Midbrain (tissue), 1 donor: ENCODE results near the gene BIRC5.

ENCODE experiments used
- DNase-seq: peaks from one replicate; lab custom pipeline; 2025; lab: John Stamatoyannopoulos, UW

The BIRC5 gene

DNA sequence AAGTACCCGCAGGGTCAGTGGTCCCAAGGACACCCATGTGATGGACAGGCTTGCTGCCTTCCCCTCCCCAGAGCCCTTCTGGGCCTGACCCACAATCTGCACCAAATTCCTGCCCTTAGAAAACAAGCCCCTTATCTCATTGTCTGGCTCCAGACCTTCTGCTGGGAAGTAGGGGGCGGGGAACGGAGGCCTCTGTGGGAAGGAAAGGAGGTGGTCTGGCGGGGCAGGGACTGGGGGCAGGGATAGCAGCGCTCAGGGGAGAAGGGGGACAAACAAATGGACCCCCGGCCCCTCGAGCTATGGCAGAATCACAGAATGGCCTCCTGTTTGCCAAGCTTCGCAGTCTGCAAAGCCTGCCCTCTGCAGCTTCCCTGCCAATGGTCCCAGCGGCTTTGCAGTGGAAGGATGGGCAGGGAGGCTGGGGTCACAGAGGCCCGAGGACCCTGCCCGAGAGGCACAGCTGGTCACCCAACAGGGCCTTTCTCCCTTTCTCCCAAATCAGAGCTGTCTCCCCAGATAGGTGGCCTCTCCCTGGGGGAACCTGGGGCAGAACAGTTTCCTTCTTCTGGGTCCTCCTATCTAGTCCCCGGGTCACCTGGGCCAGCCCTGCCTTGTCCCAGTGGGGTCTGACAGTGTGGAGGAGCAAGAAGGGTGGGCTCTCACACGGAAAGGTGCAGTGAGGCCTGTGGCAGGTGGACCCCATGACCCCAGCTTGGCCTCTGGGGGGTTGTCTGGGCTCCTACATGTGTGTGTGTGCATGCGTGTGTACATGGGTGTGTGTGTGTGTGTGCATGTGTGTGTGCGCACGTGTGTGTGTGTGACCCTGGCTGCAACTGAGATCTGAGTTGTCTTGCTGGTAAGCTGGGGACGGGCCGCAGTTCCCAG is 42.9 kb downstream of the BIRC5 start:
- DNase-seq: no peak

DNA sequence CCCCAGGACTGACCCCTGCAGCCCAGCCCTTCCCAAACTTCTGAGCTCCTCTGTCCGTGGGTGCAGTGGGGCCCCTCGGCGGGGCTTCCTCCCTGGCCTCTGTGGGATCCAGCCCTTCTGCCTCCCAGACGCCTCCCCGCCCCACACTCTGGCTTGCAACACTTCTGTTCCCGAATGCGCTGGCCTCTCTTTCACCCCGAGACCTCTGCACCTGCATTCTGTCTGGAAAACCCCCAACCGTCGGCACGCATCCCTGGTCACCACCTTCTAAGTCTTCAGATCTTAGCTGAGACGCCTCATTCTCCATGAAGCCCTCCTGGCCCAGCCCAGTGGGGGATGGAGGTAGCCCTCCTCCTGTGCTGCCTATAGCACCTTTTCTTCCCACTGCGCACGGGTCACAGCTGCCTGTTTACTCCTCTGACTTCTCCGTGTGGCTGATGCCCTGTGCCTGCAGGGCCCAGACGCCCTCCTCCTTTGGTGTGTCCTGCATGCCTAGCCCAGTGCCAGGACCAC is 43.8 kb downstream of the BIRC5 start:
- DNase-seq: no peak

DNA sequence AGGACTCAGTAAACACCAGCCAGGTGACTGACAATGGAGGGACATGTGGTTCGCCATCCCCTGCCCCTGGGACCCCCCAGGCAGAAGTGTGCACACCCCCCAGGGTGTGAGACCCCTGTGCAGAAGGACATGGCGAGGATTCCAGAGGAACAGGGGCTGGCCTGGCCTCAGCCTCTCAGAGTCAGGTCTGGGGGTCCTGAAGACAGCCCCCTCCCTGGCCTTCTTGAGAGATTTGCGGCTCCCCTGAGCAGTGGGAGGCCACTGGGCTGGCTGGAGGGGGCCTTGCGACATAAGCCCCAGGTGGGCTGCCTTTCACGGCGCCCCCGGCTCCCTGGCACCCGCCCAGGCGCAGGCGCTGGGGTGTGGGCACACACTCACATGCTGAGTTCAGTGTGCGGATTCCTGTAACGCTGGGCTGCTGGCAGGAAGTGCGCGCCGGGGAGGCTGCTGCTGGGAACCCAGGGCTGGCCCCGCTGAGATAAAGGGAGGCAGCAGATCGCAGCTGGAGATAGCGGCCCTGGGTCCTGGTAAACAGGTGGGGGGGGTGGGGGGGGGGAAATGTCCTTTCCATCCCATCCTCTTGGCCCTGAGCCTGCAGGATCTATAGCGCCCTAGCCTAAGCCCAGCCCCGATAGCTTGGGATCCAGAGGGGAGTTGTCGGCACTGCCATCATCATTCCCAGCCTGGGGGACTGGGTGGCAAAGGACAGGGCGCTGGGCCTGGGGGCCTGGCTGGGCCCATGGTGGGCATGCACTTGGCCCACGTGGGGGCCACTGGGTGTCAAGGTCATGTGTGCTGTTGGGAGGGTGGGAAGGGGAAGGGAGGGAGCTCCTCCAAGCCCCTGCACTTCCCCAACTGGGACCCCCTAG is 44.5 kb downstream of the BIRC5 start:
- no peak for DNase-seq

DNA sequence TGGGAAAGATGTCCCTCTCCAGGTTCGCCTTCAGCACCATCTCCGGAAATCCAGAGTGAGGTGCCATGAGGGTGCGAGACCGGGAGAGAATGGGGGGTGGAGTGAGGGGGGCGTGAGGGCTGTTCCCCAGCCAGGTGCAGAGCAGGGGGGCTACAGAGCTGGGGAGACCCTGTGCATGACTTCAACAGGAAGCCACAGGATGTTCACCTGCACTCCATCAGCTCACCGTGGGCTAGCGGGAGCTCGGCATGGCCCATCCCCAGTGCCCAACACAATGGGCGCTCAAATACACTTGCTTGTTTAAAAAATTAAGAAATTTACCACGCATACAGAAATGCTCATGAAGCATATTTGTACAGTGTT is 45.1 kb downstream of the BIRC5 start:
- DNase-seq: no peak

DNA sequence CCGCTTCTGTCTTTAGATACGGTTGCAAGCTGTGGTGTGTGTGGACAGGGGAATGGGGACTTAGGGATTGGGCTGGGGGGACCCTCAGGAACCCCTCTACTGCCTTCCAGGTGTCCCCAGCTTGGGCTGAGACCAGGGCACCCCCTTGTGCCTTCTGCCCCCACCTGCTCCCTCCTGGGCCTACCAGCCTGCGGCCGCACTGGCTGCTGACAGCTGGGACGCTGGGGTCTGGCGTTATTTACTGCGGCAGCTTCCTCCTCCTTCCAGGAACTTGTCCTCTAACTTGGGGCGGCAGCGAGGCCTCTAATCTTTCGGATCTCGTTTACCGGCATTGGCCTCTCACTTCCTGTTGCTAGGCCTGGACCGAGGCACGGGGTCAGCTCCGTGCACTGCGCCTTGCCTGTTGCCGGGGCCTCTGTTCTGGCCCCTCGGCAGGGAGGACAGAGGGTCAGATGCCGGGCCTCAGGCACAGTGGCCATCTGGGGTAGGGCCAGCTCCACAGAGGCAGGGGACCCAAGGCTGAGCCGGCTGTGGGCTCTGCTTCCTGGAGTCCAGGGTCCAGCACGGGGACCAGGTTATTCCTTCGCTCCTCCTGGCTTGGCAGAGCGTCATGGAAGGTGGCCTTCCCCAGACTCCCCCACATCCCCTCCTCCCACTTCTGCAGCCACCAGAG is 49.1 kb downstream of the BIRC5 start:
- DNase-seq: no peak

DNA sequence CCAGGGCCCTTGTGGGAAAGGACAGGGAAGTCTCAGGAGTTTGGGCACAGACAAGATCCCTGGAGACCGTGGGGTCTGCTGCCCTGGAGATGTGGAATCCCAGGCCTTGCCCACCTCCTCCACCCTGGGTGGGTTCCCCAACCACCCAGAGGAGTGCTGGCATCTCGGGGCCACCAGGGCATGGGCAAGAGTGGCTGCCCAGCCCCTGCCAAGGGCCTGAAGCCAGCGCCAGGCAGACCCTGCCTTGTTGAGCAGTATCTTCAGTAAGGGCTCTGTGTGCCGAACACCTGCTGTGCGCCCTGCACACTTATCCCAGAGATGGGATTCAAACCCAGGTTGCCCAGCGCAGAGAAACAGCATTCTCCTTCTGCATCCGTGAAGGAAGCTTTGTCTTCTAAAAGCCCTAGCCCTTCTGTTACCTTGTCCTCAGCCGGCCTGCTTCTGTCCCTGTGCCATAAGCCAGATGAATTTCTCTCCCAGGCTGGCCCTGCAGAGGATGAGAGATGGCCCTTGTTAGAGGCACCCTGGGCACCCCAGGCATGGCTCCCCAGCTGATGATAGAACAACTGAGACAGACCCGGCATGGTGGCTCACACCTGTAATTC is 49.8 kb downstream of the BIRC5 start:
- no peak for DNase-seq

DNA sequence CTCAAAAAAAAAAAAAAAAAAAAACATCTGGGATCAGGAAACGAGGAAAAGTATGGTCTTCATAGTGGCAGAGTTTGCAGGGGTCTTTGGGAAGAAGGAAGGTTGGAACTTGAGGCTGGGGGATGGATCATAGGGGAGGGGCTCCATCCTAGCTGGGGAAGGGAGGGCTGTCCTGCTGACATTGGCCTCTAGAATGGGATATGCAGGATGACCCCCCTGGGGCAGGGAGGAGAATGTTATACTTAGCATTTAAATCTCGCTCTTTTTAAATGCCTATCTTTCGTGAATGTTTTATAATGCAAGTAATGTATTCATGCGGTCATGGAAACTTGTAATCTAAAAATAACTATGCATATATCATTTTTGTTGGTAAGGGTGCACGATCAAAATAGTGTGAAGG is 50.5 kb downstream of the BIRC5 start:
- no peak for DNase-seq

DNA sequence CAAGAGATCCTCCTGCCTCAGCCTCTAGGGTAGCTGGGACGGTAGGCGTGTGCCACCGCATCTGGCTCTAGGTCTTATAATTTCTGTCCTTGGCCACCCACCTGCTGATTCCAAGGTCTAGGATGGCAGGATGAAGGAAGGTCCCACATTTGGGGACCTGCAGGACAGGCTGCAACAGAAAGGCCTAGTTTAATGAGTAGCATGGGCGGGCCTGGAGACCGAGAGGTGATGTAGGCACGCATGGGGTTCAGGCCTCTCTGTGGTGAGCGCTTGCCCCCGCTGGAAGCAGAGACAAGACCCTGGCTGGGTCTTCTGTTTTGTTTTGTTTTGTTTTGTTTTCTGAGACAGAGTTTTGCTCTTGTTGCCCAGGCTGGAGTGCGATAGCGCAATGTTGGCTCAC is 51.1 kb downstream of the BIRC5 start:
- DNase-seq: no peak

DNA sequence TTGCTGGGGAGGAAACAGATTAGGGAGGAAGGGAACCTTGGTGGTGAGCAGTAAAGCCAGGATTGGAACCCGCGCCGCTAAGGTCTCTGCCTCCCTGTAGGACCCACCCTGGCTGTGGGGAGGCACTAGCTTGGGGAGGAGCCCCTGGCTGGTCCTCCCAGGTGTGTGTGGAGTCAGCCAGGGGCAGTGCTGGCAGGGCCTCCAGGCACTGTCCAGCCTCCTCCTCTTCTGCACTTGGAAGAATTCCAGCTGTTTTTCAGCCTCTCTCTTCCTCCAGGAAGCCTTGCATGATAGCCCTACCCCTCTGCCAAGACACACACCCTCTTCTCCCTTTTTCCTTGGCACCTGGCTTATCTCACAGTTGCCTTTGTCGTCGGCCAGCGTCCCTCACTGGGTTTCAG is 52.2 kb downstream of the BIRC5 start:
- no peak for DNase-seq

DNA sequence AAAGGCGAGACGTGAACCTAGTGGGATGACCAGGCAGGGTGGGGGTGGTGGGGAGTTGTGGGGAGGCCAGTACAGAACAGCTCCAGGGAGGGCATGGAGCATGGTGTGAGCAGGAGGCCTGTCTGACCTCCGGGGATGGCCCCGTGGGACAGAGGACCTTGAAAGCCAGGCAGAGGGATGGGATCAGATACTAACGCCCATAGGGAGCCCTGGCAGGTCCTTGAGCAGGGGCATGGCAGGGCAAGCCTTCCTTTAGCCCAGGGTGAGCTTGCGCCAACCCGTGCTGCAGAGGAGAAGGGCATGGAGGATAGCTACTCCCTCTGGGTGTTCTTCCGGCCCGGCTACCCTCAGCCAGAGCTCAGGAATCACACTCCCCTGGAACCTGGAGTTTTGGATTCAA is 52.7 kb downstream of the BIRC5 start:
- no peak for DNase-seq

DNA sequence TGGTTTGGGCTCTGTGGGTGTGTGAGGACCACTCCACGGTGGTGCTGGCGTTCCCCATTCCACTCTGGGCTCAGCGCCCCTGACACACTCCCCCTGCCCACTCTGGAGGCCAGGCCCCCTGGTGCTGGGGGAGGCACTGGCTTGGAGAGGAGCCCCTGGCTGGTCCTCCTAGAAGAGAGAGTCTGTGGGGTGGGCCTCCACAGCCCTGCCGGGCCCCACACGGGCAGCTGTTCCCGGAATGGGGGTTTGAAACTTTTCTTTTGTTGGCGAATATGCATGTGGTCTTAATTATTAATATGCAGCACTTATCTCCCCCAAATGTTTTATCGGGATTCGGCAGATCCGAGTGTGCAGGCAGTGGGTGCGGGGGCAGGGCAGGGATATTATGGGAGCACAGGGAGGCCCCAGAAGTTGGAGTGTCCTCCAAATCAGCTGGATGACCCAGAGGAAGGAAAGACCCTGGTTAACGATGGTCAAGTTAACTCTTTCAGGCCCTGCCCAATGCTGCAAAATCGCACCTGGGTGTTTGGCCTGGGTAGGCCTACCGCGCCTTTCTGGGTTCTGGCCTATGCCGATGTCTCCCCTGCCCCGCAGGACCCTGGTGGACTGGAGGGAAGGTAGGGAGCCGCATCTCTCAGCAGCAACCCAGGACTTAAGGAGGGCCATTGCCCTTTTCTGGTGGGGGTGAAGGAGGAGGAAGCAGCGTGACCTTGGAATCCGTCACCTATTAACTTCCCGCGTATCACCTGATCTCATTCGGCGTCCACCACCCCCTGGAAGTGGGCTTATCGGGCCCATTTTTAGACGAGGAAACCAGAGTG is 53.4 kb downstream of the BIRC5 start:
- no peak for DNase-seq

DNA sequence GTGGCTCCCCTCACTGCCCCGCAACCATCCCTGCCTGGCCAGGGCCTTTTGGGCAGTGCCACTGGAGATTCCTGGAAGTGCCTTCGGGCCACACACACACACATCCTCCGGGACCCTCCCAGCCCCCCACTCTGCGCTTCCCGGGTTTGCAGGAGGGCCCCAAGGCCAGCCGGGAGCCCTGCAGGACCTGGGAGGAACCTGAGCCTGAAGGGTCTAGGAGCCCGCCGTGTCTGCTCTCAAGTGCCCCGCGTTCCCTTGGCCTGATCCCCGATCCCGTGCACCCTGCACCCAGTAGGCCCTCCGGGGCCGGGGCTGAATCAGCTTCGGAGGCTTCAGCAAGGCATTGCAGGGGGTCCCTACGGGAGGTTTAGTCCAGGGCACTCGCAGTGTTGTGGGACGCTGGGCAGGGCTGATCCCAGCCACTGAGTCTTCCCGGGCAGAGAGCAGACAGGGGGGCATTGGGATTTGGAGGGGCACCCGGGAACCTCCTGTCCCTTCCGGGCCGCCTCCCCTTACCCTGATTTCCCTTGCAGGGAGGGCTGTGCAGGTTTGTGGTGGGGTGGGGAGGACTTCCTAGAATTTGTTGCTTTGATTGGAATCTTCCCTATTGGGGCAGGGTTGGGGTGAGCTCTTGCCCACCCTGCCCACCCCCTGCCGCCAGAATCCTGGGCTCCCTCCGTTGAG is 54.3 kb downstream of the BIRC5 start:
- DNase-seq: no peak

DNA sequence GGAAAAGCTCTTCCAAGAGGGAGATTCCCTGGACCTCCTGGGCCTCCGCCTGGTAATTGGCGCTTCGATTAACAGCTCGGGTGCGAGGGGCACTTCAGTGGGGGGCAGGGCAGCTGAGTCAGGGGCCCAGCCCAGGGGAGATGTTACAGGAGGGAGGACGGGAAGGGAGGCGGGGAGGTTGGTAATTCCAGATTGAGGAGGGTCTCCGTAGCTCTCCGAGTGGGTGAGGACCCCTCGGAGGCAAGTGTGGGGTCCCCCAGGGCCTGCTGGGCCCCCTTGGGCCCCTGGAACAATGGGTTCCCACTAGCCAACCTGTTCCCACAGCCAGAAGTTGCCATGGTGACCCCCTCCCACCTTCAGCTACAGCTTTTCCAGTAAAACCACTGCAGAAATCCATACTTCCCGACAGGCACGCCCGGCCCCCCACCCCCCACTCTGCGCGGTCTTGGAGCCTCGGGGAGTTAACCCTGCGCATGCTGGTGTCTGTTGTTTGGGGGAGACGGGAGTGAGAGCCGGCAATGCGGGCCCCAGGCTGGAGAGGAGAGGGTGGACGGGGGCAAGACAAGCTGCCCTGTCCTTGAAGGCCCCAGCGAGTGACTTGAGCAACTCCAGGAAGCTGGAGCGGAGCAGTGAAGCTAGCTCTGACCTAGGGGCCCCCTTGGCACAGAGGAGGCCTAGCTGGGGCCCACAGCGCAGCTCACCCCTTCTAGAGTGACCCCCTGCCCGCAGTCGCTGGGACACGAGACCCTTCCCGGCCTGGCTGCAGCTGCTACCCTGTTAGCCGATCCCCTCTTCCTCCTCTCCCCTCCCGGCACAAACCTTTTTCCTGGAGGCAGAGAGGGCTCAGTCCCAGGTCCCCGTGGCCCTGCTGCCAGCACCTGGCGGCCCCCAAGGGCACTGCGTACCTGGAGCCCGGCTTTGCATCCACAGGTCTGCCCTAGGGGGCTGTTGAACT is 55.2 kb downstream of the BIRC5 start:
- DNase-seq: no peak

DNA sequence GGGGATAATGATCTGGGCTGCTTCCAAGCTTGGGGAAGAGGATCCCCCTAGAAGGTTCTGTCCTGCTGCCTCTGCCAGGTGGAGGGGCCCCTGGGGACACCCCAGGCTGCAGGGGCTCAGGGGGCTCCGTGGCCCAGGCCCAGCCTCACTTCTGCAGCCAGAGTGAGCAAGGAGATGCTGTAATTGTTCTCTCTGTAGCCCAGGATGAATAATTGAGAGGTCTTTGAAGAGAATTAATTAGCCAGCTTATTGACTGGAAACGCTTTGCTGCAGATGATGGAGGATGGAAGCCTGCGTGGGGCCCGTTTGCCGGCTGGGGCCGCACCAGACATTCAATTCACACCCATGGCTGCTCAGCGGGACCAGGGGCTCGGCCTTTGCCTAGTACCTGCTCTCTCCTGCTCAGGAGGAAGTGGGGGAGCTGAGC is 55.9 kb downstream of the BIRC5 start:
- DNase-seq: no peak

DNA sequence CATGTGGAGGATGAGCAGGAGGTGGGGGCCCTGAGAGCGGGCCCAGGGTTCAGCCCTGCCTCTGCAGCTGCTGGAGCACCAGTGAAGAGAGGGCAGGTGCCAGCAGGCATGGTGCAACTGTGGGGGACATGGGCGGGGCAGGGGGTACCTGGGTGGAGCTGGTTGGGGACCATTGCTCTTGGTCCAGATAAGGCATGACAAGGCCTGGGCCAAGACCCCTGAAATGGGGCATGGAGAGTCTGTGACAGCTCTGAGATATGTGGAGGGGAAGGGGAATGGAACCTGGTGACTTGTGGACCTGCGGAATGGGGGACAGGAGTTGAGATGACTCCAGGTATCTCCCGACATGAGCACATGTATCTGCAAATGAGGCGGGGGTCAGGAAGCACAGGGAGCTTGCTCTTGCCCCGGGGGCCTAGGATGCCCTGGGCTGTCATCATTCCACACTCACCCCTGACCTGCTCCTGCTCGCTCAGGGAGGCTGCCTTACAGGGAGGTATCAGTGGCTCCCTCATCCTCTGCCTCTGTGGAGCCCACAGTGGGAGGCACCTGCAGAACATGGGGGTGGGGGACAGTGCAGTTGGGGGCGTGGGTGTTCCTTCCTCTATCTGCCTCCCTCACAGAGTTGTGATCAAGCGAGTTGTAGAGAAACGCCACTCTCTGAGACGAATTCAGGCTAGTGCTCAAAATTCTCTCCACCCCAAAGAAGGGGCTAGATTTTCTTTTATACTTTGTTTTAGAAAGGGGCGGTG is 57.5 kb downstream of the BIRC5 start:
- DNase-seq: no peak

DNA sequence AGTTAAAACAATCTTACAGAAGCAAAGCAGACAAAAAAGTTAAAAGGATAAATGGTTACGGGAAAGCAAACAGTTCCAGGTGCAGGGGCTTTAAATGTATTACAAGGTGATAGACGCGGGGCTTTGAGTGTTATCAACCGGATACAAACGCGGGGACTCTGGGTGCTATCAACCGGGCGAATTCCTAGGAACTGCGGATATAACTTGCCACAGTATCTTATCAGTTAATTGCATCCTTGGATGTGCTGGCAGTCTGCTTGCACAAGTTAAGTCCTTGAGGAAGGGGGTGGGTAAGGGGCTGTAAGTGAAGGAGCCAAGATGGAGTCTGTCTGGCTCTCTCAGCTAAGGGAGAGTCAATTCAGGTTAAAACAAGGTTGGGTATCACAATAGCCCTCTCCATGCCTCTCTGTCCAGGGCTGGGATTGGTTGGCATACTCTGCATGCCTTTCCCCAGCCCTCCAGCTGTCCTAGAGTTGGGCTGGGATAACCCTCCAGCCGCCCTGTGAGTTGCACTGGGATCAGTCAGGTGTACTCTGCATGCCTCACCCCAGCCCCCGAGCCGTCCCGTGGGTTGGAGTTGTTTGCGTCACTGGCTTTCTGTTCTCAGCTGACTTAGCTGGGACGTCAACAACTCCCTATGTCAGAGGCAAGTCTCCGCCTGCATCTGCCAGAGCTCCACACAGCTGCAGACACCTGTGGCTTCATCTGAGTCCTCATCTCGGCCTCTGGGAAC is 58.3 kb downstream of the BIRC5 start:
- DNase-seq: no peak

DNA sequence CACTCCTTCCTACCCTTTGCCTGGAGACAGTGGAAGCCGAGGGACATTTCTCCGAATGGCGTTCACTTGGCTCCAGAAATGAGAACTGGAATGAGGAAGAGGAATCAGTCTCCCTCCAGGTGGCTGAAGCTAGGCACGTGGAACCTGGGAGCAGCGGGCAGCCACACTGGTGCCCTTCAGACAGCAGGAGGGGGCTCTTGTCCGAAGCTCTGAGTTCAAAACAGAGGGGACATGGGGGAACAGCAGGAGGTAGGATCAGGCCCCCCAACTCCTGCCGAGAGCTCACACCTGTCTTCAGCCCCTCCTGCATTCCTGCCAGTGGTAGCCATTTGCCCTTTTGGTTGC is 58.8 kb downstream of the BIRC5 start:
- DNase-seq: no peak

DNA sequence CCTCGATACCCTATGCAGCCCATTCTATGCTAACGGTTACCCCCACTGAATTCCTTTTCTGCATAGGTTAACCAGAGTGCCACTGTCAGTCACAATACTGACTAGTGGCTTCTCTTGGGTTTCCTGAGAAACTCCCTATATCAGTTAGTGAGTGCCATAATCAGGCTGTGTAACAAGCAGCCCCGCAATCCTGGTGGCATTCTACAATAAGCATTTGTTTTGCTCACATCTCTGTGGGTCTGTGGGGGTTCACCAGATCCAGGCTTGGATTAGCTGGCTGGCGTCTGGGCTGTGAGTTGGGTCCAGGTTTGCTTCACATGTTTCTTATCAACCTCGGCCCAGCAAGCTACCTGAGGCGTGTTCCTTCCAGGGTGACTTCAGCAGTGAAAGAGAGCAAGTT is 59.8 kb downstream of the BIRC5 start:
- DNase-seq: no peak
